Subcutaneous adipose tissue (tissue), 4 donors: ENCODE data around the gene ALKBH4. TPM values are rescaled to one million over a fixed set of nuclear protein-coding genes. Genes with fewer than 3 reads are reported as not detected.

Experiments
- total RNA-seq, 4 donors: library from RNA; depleted of rRNA; stranded (reverse); fragments of >200 nt; gene quantifications; one replicate each; pipeline ENCODE4 v1.1.0, GENCODE V29; 2016
- TF ChIP-seq, protein P1 (sequence below): fragments of 450-650 bp; IDR thresholded peaks from one replicate; pipeline ENCODE4 v1.5.1; 2016; ENCODE audit warnings: low read depth, mild to moderate bottlenecking, control low read depth, antibody characterized with exemption, moderate library complexity

Gene ALKBH4
- total RNA-seq, 4 donors from 2014 or later = 11.5 to 16.0 (median 13.2) TPM

DNA sequence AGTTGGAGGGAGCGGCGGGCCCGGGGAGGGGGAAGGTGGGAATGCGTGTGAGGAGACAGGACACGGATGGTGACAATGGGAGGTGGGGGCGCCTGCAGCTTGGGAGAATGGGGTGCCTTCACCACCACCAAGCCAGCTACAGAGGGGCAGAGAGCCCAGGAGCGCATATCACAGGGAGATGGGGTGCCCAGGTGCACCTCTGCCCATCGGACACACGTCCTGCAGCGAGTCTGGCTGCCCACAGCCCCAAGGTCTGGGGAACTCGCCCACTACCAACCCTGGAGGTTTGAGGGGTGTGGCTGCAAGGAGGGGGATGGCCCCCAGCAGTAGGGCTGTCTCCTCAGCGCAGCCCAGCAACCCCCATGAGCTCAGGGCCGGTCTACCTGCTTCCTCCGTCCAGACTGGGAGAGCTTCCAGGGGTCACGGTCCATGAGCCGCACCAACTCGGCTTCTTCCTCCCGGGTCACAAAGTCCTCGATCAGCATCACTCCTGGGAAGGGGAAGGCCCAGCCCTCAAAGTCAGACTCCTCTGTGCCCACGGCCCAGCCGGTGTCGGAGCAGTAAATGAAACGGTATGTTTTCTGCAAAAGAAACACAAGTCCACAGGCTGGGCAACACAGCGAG, 5.3 kb downstream of the ALKBH4 start:
- TF ChIP-seq, protein P1, sequence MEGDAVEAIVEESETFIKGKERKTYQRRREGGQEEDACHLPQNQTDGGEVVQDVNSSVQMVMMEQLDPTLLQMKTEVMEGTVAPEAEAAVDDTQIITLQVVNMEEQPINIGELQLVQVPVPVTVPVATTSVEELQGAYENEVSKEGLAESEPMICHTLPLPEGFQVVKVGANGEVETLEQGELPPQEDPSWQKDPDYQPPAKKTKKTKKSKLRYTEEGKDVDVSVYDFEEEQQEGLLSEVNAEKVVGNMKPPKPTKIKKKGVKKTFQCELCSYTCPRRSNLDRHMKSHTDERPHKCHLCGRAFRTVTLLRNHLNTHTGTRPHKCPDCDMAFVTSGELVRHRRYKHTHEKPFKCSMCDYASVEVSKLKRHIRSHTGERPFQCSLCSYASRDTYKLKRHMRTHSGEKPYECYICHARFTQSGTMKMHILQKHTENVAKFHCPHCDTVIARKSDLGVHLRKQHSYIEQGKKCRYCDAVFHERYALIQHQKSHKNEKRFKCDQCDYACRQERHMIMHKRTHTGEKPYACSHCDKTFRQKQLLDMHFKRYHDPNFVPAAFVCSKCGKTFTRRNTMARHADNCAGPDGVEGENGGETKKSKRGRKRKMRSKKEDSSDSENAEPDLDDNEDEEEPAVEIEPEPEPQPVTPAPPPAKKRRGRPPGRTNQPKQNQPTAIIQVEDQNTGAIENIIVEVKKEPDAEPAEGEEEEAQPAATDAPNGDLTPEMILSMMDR = no peak

DNA sequence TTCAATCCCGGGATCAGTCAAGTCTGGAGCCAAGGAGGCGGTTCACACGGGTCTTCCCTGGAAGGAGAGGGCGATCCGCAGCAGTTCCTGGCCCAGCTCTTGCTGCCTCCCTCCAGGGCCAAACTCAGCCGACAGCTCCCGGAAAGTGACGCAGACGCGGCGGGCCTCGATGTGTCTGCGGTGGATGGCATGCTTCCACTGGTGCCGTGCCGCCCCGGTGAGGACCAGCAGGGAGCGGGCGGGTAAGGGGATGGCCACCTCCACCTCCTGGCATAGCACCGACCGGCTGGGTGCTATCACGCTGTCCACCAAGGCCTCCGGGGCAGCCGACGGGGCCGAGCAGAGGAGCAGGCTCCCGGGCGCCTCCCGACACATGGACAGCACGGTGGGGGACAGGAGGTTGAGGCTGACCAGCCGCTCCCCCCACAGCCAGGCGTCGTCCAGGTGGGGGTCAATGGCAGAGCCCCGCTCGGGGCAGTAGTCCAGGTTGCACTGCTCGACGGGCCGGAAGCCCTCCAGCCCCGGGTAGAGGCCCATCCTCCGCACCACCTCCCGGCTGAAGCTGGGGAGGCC, 7.2 kb downstream of the ALKBH4 start:
- TF ChIP-seq, protein P1 = no peak

DNA sequence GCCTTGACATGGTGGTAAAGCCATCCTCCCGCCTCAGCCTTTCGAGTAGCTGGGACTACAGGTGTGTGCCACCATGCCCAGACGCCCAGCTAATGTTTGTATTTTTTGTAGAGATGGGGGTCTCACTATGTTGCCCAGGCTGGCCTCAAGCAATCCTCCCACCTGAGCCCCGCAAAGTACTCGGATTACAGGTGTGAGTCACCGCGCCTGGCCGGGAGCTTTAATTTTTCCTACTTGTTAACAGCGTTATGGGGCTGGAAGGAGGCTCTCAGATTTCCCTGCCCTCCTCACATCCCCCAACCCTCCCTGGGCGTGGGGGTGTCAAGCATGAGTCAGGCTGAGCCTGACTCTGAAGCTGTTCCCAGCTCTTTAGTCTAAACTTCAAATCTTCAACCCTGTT, 8.3 kb downstream of the ALKBH4 start:
- TF ChIP-seq, protein P1 = no peak

DNA sequence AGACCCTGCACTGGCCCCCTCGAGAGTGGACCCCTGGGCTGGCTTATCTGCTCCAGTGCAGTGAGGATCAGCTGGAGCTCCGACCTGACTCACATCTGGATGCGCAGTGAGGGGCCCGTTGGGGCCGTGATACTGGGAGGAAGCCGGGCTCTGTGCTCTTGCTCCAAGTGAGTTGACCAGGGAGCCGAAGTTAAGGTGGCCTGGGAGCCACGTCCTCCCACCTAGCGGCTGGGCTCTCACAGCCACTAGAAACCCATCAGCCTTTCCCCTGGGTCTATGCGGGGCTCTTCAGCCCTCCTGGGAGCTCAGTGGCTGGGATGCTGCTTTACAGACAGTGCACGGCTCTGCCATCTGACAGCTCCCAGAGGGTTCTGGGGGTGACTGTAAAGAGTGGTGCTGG, 9.1 kb downstream of the ALKBH4 start:
- TF ChIP-seq, protein P1 = no peak

DNA sequence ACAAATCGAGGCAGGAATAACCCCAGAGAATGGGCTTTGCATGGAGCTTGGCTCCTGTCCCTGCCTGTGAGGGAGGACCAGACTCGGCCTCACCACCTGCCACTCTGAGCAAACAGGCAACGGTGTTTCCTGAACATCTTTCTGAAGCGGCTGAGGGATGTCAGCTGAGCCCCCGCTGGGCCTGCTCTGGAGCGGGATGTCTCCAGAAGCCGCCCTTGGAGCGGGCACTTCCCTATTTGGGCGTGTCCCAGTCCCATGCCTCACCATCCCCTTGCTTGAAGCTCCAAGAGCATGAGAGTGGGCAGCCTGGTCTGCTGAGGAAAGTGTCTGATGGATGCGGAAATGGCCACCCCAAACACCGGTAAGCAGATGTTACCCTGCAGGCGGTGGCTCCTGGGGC, 10.2 kb downstream of the ALKBH4 start:
- TF ChIP-seq, protein P1 = no peak

DNA sequence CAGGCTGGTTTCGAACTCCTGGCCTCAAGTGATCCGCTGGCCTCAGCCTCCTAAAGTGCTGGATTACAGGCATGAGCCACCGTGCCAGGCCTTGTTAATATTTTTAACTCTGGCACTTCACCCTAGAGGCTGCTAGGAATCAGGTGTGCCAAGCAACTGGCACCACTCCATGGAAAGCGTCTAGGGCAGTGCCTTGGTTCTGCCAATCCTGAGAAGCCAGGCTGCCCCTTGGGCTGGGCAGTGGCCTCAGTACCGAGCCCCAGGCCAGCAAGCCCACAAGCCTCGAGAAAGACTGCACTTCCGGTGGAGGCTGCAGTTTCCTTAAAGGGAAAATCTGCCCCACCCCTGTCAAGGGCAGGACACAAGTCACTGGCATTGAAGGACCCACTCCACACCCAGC, 11.3 kb downstream of the ALKBH4 start:
- TF ChIP-seq, protein P1 = no peak

DNA sequence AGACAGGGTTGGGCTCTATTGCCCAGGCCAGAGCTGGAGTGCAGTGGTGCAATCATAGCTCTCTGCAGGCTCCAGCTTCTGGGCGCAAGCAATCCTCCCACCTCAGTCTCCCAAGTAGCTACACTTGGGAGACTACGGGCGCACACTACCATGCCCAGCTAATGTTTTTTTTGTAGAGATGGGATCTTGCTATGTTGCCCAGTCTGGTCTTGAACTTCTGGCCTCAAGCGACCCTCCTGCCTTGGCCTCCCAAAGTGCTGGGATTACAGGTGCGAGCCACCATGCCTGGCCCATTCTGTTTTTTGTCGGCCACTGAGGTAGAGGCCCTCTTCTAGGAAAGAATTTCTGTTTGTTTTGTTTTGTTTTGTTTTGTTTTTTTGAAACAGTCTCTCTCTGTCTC, 12.2 kb downstream of the ALKBH4 start:
- TF ChIP-seq, protein P1 = no peak
